HepG2 (cell line): ENCODE data around the gene NEK6. TPM values are rescaled to one million over a fixed set of nuclear protein-coding genes. Genes with fewer than 3 reads are reported as not detected.

Experiments used
- ELK4 ChIP-seq: sonication (generic); formaldehyde crosslinking; IDR thresholded peaks from 2 replicates; pipeline ENCODE4 v1.9.0; 2021; ENCODE audit warnings: missing genetic modification reagents, borderline replicate concordance
- MLXIP ChIP-seq: sonication (generic); formaldehyde crosslinking; IDR thresholded peaks from 2 replicates; pipeline ENCODE4 v1.9.0; 2021; ENCODE audit warnings: missing genetic modification reagents, borderline replicate concordance
- PRDM4 ChIP-seq: sonication (generic); formaldehyde crosslinking; IDR thresholded peaks from 2 replicates; pipeline ENCODE4 v1.9.0; 2021; ENCODE audit warnings: missing genetic modification reagents, borderline replicate concordance
- SRSF4 ChIP-seq: fragments of 200-400 bp; formaldehyde crosslinking; IDR thresholded peaks from one replicate; pipeline ENCODE4 v1.6.1; 2018; ENCODE audit warnings: mild to moderate bottlenecking, low read depth, low read length, moderate library complexity; ENCODE audit not compliant: poor library complexity, severe bottlenecking
- ZBTB40 ChIP-seq, 2 experiments: fragments of 450-650 bp in 1 of 2; sonication (generic) in 1 of 2; formaldehyde crosslinking in 1 of 2; IDR thresholded peaks; 2 replicates each; pipeline versions ENCODE4 v1.6.1 to v1.8.0; 2016 to 2022; ENCODE audit warnings: antibody characterized with exemption in 1 of 2, mild to moderate bottlenecking in 1 of 2, missing genetic modification reagents in 1 of 2
- ZFYVE20 ChIP-seq: sonication (generic); formaldehyde crosslinking; IDR thresholded peaks from 2 replicates; pipeline ENCODE4 v1.8.0; 2023; ENCODE audit warnings: low read depth, mild to moderate bottlenecking, moderate library complexity, missing genetic modification reagents, borderline replicate concordance
- ZGPAT ChIP-seq: IDR thresholded peaks from 2 replicates; pipeline ENCODE4 v1.6.1; 2016; ENCODE audit warnings: mild to moderate bottlenecking
- ZNF180 ChIP-seq: sonication (generic); formaldehyde crosslinking; IDR thresholded peaks from 2 replicates; pipeline ENCODE4 v1.4.0; 2020; ENCODE audit warnings: low read depth, missing genetic modification reagents, borderline replicate concordance
- ZNF777 ChIP-seq: sonication (generic); formaldehyde crosslinking; IDR thresholded peaks from 2 replicates; pipeline ENCODE4 v1.4.0; 2020; ENCODE audit warnings: missing genetic modification reagents
- polyA plus RNA-seq, 8 experiments: library from polyadenylated mRNA; depleted of rRNA in 3 of 8; stranded (reverse) in 7 of 8; unstranded in 1 of 8; fragments of >200 nt; fragmentation: Illumina TruSeq in 4 of 8; extraction: Trizol in 4 of 8; gene quantifications; 2 replicates each; pipeline versions ENCODE4 v1.2.1 to v1.2.3, GENCODE V29; 2011 to 2016; ENCODE audit warnings: low read depth in 4 of 8, missing spikeins in 1 of 8, mixed read lengths in 1 of 8; ENCODE audit not compliant: insufficient read depth in 1 of 8
- total RNA-seq, 5 experiments: library from RNA; depleted of rRNA; stranded (reverse); fragments of >200 nt; fragmentation: Illumina TruSeq; extraction: Trizol; gene quantifications; 2 replicates each; pipeline ENCODE4 v1.2.3, GENCODE V29; 2016; ENCODE audit warnings: low read depth in 1 of 5

The NEK6 gene
- total and polyA plus RNA-seq, 2 of the 13 experiments (the other 11 are each of a cell fraction or from before 2014, with no cell fraction given) = 30.4 to 119 TPM

- TF ChIP-seq MLXIP (no peak), ELK4 (no peak), ZGPAT (CRISPR knock-in tag) (peak; percentile 41; the same call in 1 of the 2 replicates), PRDM4 (CRISPR knock-in tag) (no peak), ZNF777 (CRISPR knock-in tag) (no peak), ZFYVE20 (CRISPR knock-in tag) (no peak), ZBTB40 (IDR thresholded peaks at IDR 0.05) (no peak), ZBTB40 (CRISPR knock-in tag; IDR thresholded peaks at IDR 0.05) (no peak), SRSF4 (no peak), ZNF180 (CRISPR knock-in tag) (no peak)
Measured at GRCh38 chr9:124259158-124259808, 1.5 kb downstream of the NEK6 start (continued).
